ENCODE data around the gene RNASE12. TPM values are rescaled to one million over a fixed set of nuclear protein-coding genes. Genes with fewer than 3 reads are reported as not detected.

RNASE12 gene
- total and polyA plus RNA-seq, 9 of the 15 experiments (the other 6 are each of a cell fraction or from before 2014, with no cell fraction given), result 0.24 TPM; not detected in 8

- peak; percentile 69 for ATAC-seq
- no TSS peak for BruUV-seq (replicated peaks)
- Histone ChIP-seq H2AFZ (ENCODE audit: low read depth, low read length) (peak overlapping the region; percentile 40; the same call in 1 of the 2 replicates), H3K4me2 (ENCODE audit: insufficient read depth, low read length) (no peak overlapping the region), H3K4me3 (no peak overlapping the region), H3K9me3 (replicated peaks; ENCODE audit: control insufficient read depth, insufficient read depth, low read depth, low read length) (no peaks in the 10 kb centered on the region), H3K27ac (ENCODE audit: extremely low read depth, low read depth, low read length) (no peak overlapping the region), H3K9ac (ENCODE audit: insufficient read depth in 1 of 2, low read depth in 2 of 2, low read length in 2 of 2) (no peak overlapping the region), H3K9me1 (ENCODE audit: control insufficient read depth, insufficient read depth, low read length) (no peaks in the 10 kb centered on the region), H3K79me2 (ENCODE audit: control insufficient read depth, insufficient read depth, low read length) (no peaks in the 10 kb centered on the region), H3K4me1 (replicated peaks in 1 of 2; ENCODE audit: control insufficient read depth in 2 of 2, insufficient read depth in 2 of 2, low read length in 2 of 2) (peaks cover 0 to 6% of the 10 kb centered on the region in 2 experiments; a peak in 3 of 5 replicates), H3K27me3 (ENCODE audit: control insufficient read depth in 2 of 2, insufficient read depth in 2 of 2, low read length in 2 of 2) (no peaks in the 10 kb centered on the region), H3K36me3 (ENCODE audit: control insufficient read depth, insufficient read depth, low read length) (no peaks in the 10 kb centered on the region), H4K20me1 (replicated peaks; ENCODE audit: control insufficient read depth, insufficient read depth, low read length) (no peaks in the 10 kb centered on the region)
- peak; percentile 75 for FAIRE-seq
- intact Hi-C loops (cut with micrococcal nuclease), result loop anchor here (1.0 to 5.0 kb wide), 5 partner anchors 59 to 344 kb away; partner anchors contain the start of gene APEX1
- in situ Hi-C loops (cut with MboI), result loop anchor here (10.0 kb wide), 1 partner anchor 192 kb away; the partner anchor contains the start of gene TEP1
- ChIA-PET CTCF (ENCODE audit: low intra/inter-chr PET ratio) (interaction anchor here (0.6 to 1.7 kb wide), 3 partner anchors 75 to 279 kb away, joined by 3 to 7 read pairs (median 3); no protein-coding TSS in a partner anchor), POLR2A (interaction anchor here (0.6 to 1.4 kb wide), 3 partner anchors 16 to 252 kb away, joined by 3 read pairs; no protein-coding TSS in a partner anchor)
- peak in 2 of 4 experiments; percentile 44 to 66 for DNase-seq (ENCODE audit: extremely low read depth in 1 of 4, low spot score in 3 of 4)
- 25% methylated on average over 8 of the region's 8 CpGs for WGBS (ENCODE audit: insufficient coverage, low coverage, missing lambda C conversion rate)
- TF ChIP-seq NFIX (CRISPR knock-in tag; IDR thresholded peaks at IDR 0.05; ENCODE audit: low read depth) (no peak), PYGO2 (tag; IDR thresholded peaks at IDR 0.05) (no peak), FOXM1 (IDR thresholded peaks at IDR 0.05; ENCODE audit: low read depth) (no peak), FOXM1 (CRISPR knock-in tag; IDR thresholded peaks at IDR 0.05; ENCODE audit: low read depth) (no peak), ZNF24 (IDR thresholded peaks at IDR 0.05) (no peak), SNRNP70 (optimal IDR thresholded peaks at IDR 0.05; ENCODE audit: low read depth, low read length) (no peak), EP300 (IDR thresholded peaks at IDR 0.05; ENCODE audit: low read length) (no peak), CC2D1A (IDR thresholded peaks at IDR 0.05) (0 out of 2 replicates have a peak, but pooled peaks have one; percentile 25), FOS (IDR thresholded peaks at IDR 0.05; ENCODE audit: extremely low read depth, insufficient read length) (no peak), ZNF778 (CRISPR knock-in tag; IDR thresholded peaks at IDR 0.05) (no peak), RCOR1 (IDR thresholded peaks at IDR 0.05; ENCODE audit: borderline replicate concordance in 1 of 2, low read depth in 2 of 2, low read length in 2 of 2) (no peak; a peak in 1 of 4 replicates), NEUROD1 (IDR thresholded peaks at IDR 0.05; ENCODE audit: borderline replicate concordance, low read depth, low read length, partially characterized antibody) (no peak), ZNF311 (CRISPR knock-in tag; IDR thresholded peaks at IDR 0.05) (no peak), ZNF644 (tag; IDR thresholded peaks at IDR 0.05; ENCODE audit: low read depth) (no peak), SREBF1 (IDR thresholded peaks at IDR 0.05; ENCODE audit: borderline replicate concordance, low read depth, low read length) (no peak), KAT2B (IDR thresholded peaks at IDR 0.05; ENCODE audit: low read depth, low read length) (no peak)
Observed at GRCh38 chr14:20606190-20606901, 15.2 kb upstream of the RNASE12 start.

Measured in K562 (cell line).